Thoracic aorta (tissue), 2 donors: ENCODE data around the gene BAZ2B. TPM values are rescaled to one million over a fixed set of nuclear protein-coding genes. Genes with fewer than 3 reads are reported as not detected.

Source experiments
- ATAC-seq: fragments of 150-250 bp; one replicate; pipeline ENCODE4 v1.8.0; 2017; ENCODE audit warnings: low read depth; ENCODE audit not compliant: insufficient number of reproducible peaks, low FRiP score
- DNase-seq: peaks from one replicate; pipeline ENCODE4 v3.0.0-alpha.2; 2020; ENCODE audit warnings: low spot score
- H3K27ac ChIP-seq, 2 donors: fragments of 200-600 bp; sonication (generic); 1 replicate in 1 of 2; 2 replicates in 1 of 2; pipeline ENCODE4 v1.5.1; 2016; ENCODE audit warnings: mild to moderate bottlenecking in 2 of 2, moderate library complexity in 2 of 2
- H3K27me3 ChIP-seq: fragments of 200-600 bp; sonication (generic); replicated peaks from 2 replicates; pipeline ENCODE4 v1.6.0; 2016; ENCODE audit warnings: mild to moderate bottlenecking; ENCODE audit not compliant: insufficient read depth
- H3K36me3 ChIP-seq: fragments of 200-600 bp; sonication (generic); one replicate; pipeline ENCODE4 v1.5.1; 2016
- H3K4me1 ChIP-seq, 2 donors: fragments of 200-600 bp; sonication (generic); 1 replicate in 1 of 2; 2 replicates in 1 of 2; pipeline versions ENCODE4 v1.5.1 to v1.6.0; 2016; ENCODE audit warnings: low read depth in 2 of 2, mild to moderate bottlenecking in 1 of 2; ENCODE audit not compliant: control insufficient read depth in 1 of 2
- H3K4me3 ChIP-seq: fragments of 200-600 bp; sonication (generic); 2 replicates; pipeline ENCODE4 v1.5.1; 2016; ENCODE audit warnings: mild to moderate bottlenecking
- H3K9me3 ChIP-seq: fragments of 200-600 bp; sonication (generic); 2 replicates; pipeline ENCODE4 v1.5.1; 2016
- total RNA-seq, 2 donors: library from RNA; depleted of rRNA; stranded (reverse); fragments of >200 nt; gene quantifications; one replicate each; pipeline versions ENCODE4 v1.1.0 to v1.2.3, GENCODE V29; 2016
- TF ChIP-seq, protein P1 (sequence below): fragments of 200-600 bp; sonication (generic); IDR thresholded peaks from one replicate; pipeline ENCODE4 v1.5.1; 2019; ENCODE audit warnings: antibody characterized with exemption

Gene BAZ2B
- total RNA-seq, 2 donors from 2014 or later = 73.8 to 147 TPM

DNA sequence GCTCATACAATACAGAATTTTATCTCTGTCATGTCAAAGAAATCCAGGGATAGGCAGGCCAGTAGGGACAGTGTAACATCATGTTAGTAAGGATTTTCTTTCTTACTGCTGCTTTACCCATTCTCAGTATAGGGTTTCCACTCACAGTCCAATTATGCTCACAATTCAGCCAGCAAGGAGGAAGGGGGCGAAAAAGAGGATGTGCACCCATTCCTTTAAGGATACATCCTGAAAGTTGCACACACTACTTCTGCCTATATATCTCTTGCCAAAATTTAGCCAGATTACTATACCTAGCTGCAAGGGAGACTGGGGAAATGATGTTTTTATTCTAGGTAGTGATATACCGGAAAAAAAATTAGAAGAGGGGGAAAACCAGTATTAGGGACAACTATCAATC, 66.1 kb downstream of the BAZ2B start:
- H3K4me3 ChIP-seq = no peak overlapping the region
- no peak for DNase-seq
- TF ChIP-seq, protein P1, sequence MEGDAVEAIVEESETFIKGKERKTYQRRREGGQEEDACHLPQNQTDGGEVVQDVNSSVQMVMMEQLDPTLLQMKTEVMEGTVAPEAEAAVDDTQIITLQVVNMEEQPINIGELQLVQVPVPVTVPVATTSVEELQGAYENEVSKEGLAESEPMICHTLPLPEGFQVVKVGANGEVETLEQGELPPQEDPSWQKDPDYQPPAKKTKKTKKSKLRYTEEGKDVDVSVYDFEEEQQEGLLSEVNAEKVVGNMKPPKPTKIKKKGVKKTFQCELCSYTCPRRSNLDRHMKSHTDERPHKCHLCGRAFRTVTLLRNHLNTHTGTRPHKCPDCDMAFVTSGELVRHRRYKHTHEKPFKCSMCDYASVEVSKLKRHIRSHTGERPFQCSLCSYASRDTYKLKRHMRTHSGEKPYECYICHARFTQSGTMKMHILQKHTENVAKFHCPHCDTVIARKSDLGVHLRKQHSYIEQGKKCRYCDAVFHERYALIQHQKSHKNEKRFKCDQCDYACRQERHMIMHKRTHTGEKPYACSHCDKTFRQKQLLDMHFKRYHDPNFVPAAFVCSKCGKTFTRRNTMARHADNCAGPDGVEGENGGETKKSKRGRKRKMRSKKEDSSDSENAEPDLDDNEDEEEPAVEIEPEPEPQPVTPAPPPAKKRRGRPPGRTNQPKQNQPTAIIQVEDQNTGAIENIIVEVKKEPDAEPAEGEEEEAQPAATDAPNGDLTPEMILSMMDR = no peak
- no peak overlapping the region for H3K27ac ChIP-seq
- no peaks in the 10 kb centered on the region for H3K9me3 ChIP-seq
- no peaks in the 10 kb centered on the region for H3K27me3 ChIP-seq
- H3K36me3 ChIP-seq = no peaks in the 10 kb centered on the region
- no peaks in the 10 kb centered on the region for H3K4me1 ChIP-seq
- ATAC-seq = no peak

DNA sequence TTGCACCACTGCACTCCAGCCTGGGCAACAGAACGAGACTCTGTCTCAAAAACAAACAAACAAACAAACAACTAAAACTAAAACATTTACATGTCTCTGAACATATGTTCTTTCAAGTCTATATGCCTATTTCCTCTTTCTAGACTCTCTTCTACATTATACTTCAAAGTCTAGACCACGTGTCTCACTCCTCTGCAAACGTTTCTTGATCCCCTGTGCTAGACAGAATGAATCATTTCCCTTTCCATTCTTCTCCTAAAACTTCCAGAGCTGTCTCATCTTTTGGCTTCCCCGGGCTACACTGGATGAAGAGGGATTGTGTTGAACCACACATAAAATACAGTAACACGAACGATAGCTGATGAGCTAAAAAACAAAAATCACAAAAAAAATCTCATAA, 67.1 kb downstream of the BAZ2B start:
- H3K4me1 ChIP-seq = no peaks in the 10 kb centered on the region
- H3K27ac ChIP-seq = no peak overlapping the region
- TF ChIP-seq, protein P1 = no peak
- no peak for DNase-seq
- no peaks in the 10 kb centered on the region for H3K27me3 ChIP-seq
- no peaks in the 10 kb centered on the region for H3K36me3 ChIP-seq
- no peak overlapping the region for H3K4me3 ChIP-seq
- no peak for ATAC-seq
- H3K9me3 ChIP-seq = no peaks in the 10 kb centered on the region

GRCh38 chr2:159546716-159547430, 69.5 kb downstream of the BAZ2B start:
- TF ChIP-seq, protein P1 = no peak
- H3K27ac ChIP-seq = no peak overlapping the region
- no peaks in the 10 kb centered on the region for H3K27me3 ChIP-seq
- H3K9me3 ChIP-seq = peaks cover 9% of the 10 kb centered on the region
- H3K4me3 ChIP-seq = no peak overlapping the region
- peaks cover 1% of the 10 kb centered on the region for H3K36me3 ChIP-seq
- no peaks in the 10 kb centered on the region for H3K4me1 ChIP-seq
- DNase-seq (no peak), ATAC-seq (no peak)

- no peak for ATAC-seq
- no peaks in the 10 kb centered on the region for H3K4me1 ChIP-seq
- DNase-seq = no peak
- H3K36me3 ChIP-seq = peaks cover 7% of the 10 kb centered on the region
- no peak overlapping the region for H3K27ac ChIP-seq
- TF ChIP-seq, protein P1 = no peak
- no peak overlapping the region for H3K4me3 ChIP-seq
- H3K27me3 ChIP-seq = no peaks in the 10 kb centered on the region
- H3K9me3 ChIP-seq = peaks cover 12% of the 10 kb centered on the region
Measured at GRCh38 chr2:159546039-159546438, 70.3 kb downstream of the BAZ2B start.

- Histone ChIP-seq H3K27me3 (no peaks in the 10 kb centered on the region), H3K4me3 (no peak overlapping the region), H3K4me1 (no peaks in the 10 kb centered on the region), H3K27ac (no peak overlapping the region), H3K9me3 (peaks cover 12% of the 10 kb centered on the region), H3K36me3 (peaks cover 7% of the 10 kb centered on the region)
- ATAC-seq (no peak), DNase-seq (no peak)
- TF ChIP-seq, protein P1 = no peak
Measured at GRCh38 chr2:159545085-159545484, 71.3 kb downstream of the BAZ2B start.
